Trophoblast cell (in vitro differentiated cells and primary cell): Measurements from ENCODE around the gene HEPHL1.

ENCODE experiments used
- DNase-seq, 2 donors: peaks; one replicate each; pipeline ENCODE4 v3.0.0-alpha.2; 2016
- H2AFZ ChIP-seq: 2 replicates; pipeline ENCODE4 v1.6.1; 2013; ENCODE audit warnings: low read length, moderate library complexity, mild to moderate bottlenecking; ENCODE audit not compliant: insufficient read depth, poor library complexity
- H2AK5ac ChIP-seq: 2 replicates; pipeline ENCODE4 v1.6.1; 2013; ENCODE audit warnings: mild to moderate bottlenecking, low read length
- H2BK120ac ChIP-seq: 2 replicates; pipeline ENCODE4 v1.6.1; 2013; ENCODE audit warnings: low read length, mild to moderate bottlenecking, moderate library complexity; ENCODE audit not compliant: insufficient read depth, poor library complexity
- H2BK12ac ChIP-seq: 2 replicates; pipeline ENCODE4 v1.6.1; 2013; ENCODE audit warnings: mild to moderate bottlenecking, low read length, moderate library complexity
- H2BK5ac ChIP-seq: 2 replicates; pipeline ENCODE4 v1.6.1; 2013; ENCODE audit warnings: low read length, low read depth, moderate library complexity, mild to moderate bottlenecking; ENCODE audit not compliant: poor library complexity
- H3K14ac ChIP-seq: 2 replicates; pipeline ENCODE4 v1.6.1; 2013; ENCODE audit warnings: mild to moderate bottlenecking, low read length
- H3K18ac ChIP-seq: 2 replicates; pipeline ENCODE4 v1.6.1; 2013; ENCODE audit warnings: mild to moderate bottlenecking, low read length
- H3K23ac ChIP-seq: 2 replicates; pipeline ENCODE4 v1.6.1; 2013; ENCODE audit warnings: low read length
- H3K27ac ChIP-seq: 2 replicates; pipeline ENCODE4 v1.5.1; 2013; ENCODE audit warnings: low read depth, mild to moderate bottlenecking, inconsistent platforms, low read length, moderate library complexity
- H3K27me3 ChIP-seq: 2 replicates; pipeline ENCODE4 v1.6.1; 2013; ENCODE audit warnings: inconsistent platforms, mild to moderate bottlenecking, low read length, moderate library complexity; ENCODE audit not compliant: insufficient read depth
- H3K36me3 ChIP-seq, 2 experiments: 1 replicate in 1 of 2; 2 replicates in 1 of 2; pipeline ENCODE4 v1.6.1; 2013; ENCODE audit warnings: low read length in 2 of 2, mild to moderate bottlenecking in 2 of 2, moderate library complexity in 1 of 2; ENCODE audit not compliant: insufficient read depth in 2 of 2, control insufficient read depth in 1 of 2
- H3K4ac ChIP-seq: 2 replicates; pipeline ENCODE4 v1.6.1; 2013; ENCODE audit warnings: low read depth, mild to moderate bottlenecking, low read length, moderate library complexity
- H3K4me1 ChIP-seq, 2 experiments: 1 replicate in 1 of 2; 2 replicates in 1 of 2; pipeline ENCODE4 v1.6.1; 2013; ENCODE audit warnings: low read length in 2 of 2, mild to moderate bottlenecking in 2 of 2, moderate library complexity in 1 of 2; ENCODE audit not compliant: insufficient read depth in 2 of 2, control insufficient read depth in 1 of 2
- H3K4me2 ChIP-seq: 2 replicates; pipeline ENCODE4 v1.6.1; 2013; ENCODE audit warnings: inconsistent platforms, mild to moderate bottlenecking, low read length, moderate library complexity
- H3K4me3 ChIP-seq: 2 replicates; pipeline ENCODE4 v1.5.1; 2013; ENCODE audit warnings: mild to moderate bottlenecking, low read depth, low read length, inconsistent platforms
- H3K79me1 ChIP-seq: one replicate; pipeline ENCODE4 v1.6.1; 2013; ENCODE audit warnings: low read length
- H3K79me2 ChIP-seq: 2 replicates; pipeline ENCODE4 v1.6.1; 2013; ENCODE audit warnings: low read length, mild to moderate bottlenecking; ENCODE audit not compliant: control insufficient read depth, insufficient read depth, poor library complexity
- H3K9ac ChIP-seq: 2 replicates; pipeline ENCODE4 v1.6.1; 2013; ENCODE audit warnings: mild to moderate bottlenecking, low read length
- H3K9me3 ChIP-seq: 2 replicates; pipeline ENCODE4 v1.6.1; 2013; ENCODE audit warnings: low read depth, mild to moderate bottlenecking, control low read depth, inconsistent platforms, low read length; ENCODE audit not compliant: insufficient read depth
- H4K12ac ChIP-seq: 2 replicates; pipeline ENCODE4 v1.6.1; 2013; ENCODE audit warnings: low read depth, mild to moderate bottlenecking, low read length, moderate library complexity
- H4K8ac ChIP-seq: 2 replicates; pipeline ENCODE4 v1.6.1; 2013; ENCODE audit warnings: low read depth, mild to moderate bottlenecking, low read length, moderate library complexity
- H4K91ac ChIP-seq: one replicate; pipeline ENCODE4 v1.6.1; 2013; ENCODE audit warnings: low read depth, mild to moderate bottlenecking, low read length, moderate library complexity
- WGBS: extraction: QIAGEN DNeasy Blood & Tissue Kit; methylation state at CpG from one replicate; pipeline ENCODE4 v1.1.7; 2013; ENCODE audit warnings: missing lambda C conversion rate; ENCODE audit not compliant: insufficient read length, insufficient coverage; ENCODE audit errors: extremely low coverage; 5-methylcytosine and 5-hydroxymethylcytosine counted together

HEPHL1 gene

DNA sequence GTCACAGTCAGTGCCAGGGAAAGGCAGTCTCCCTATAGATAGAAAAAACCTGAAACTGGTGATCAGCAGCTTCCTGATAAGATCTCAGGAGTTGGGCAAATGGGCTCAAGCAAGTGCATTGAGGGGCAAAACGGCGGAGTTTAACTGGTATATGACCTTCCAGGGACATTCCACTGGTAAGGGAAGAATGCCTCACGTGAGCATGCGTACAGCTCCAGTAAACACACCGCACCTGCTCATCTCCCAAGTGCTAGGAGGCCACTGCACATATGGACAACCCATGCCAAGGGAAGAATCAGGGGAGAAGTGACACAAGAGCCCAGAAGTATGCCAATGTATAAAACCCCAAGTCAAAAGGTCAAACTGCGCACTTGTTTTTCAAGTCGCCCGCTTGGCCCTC lies 11.6 kb downstream of the HEPHL1 start:
- Histone ChIP-seq H4K91ac (no peak overlapping the region), H3K4me3 (no peak overlapping the region), H3K9me3 (no peaks in the 10 kb centered on the region), H4K8ac (no peak overlapping the region), H3K14ac (no peak overlapping the region), H4K12ac (no peak overlapping the region), H3K27me3 (no peaks in the 10 kb centered on the region), H3K4me2 (no peak overlapping the region), H2BK12ac (no peak overlapping the region), H3K23ac (no peak overlapping the region), H2AFZ (no peak overlapping the region), H3K36me3 (no peaks in the 10 kb centered on the region), H3K79me1 (no peaks in the 10 kb centered on the region), H2BK5ac (no peak overlapping the region), H2BK120ac (no peak overlapping the region), H2AK5ac (no peak overlapping the region), H3K79me2 (no peaks in the 10 kb centered on the region), H3K27ac (no peak overlapping the region), H3K9ac (no peak overlapping the region), H3K18ac (no peak overlapping the region), H3K4ac (no peak overlapping the region), H3K4me1 (no peaks in the 10 kb centered on the region)
- no CpG with 5 or more reads among the region's 8 CpGs for WGBS
- DNase-seq = no peak

DNA sequence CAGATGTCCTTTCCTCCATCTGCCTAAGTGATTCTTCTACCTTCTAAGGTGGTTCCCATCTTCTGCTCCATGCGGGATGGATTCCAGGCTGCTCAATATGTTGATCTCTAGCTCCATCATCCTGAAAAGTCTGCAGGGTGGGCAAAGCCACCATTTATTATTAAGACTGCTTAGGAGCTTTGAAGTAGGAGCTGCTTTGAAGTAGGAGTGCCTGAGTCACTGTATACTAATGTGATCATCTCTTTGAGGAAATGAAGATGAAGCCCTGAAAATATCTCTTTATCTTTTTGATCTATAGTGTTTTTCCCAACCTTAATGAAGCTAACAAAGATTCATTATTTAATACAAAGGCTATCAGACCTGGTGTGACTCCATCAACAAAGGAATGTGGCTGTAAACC lies 13.1 kb downstream of the HEPHL1 start:
- H3K27me3 ChIP-seq = no peaks in the 10 kb centered on the region
- no peaks in the 10 kb centered on the region for H3K4me1 ChIP-seq
- no peak overlapping the region for H4K8ac ChIP-seq
- H2BK5ac ChIP-seq = no peak overlapping the region
- no peaks in the 10 kb centered on the region for H3K79me1 ChIP-seq
- no peak overlapping the region for H3K4me2 ChIP-seq
- no peak overlapping the region for H4K12ac ChIP-seq
- H3K14ac ChIP-seq = no peak overlapping the region
- no peak for DNase-seq
- H3K18ac ChIP-seq = no peak overlapping the region
- H3K23ac ChIP-seq = no peak overlapping the region
- H2BK12ac ChIP-seq = no peak overlapping the region
- no peak overlapping the region for H3K4me3 ChIP-seq
- H3K36me3 ChIP-seq = no peaks in the 10 kb centered on the region
- H4K91ac ChIP-seq = no peak overlapping the region
- H2AFZ ChIP-seq = no peak overlapping the region
- no CpG with 5 or more reads among the region's 1 CpG for WGBS
- no peaks in the 10 kb centered on the region for H3K79me2 ChIP-seq
- no peak overlapping the region for H2BK120ac ChIP-seq
- H2AK5ac ChIP-seq = no peak overlapping the region
- no peak overlapping the region for H3K9ac ChIP-seq
- no peak overlapping the region for H3K4ac ChIP-seq
- H3K9me3 ChIP-seq = no peaks in the 10 kb centered on the region
- H3K27ac ChIP-seq = no peak overlapping the region

DNA sequence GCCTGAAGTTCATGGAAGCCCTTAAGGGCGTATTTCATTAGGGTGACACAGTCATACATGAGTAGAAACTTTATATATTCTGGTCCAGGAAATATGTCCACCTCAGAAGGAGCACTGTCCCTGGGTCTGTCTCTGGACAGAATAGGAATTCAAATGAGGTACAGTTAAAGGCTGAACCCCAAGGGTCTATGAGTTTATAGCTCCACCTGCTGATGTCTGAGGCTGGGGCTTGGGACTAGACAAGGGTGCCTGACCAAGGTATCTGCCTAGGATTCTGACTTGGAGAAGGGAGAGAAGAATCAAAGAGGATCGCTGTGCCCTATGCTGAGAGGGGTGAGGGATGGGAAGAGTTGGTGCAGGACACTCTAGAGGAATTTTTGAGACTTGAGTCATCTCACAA lies 14.9 kb downstream of the HEPHL1 start:
- no peaks in the 10 kb centered on the region for H3K79me2 ChIP-seq
- H3K4ac ChIP-seq = no peak overlapping the region
- no peak overlapping the region for H4K91ac ChIP-seq
- no peak overlapping the region for H3K27ac ChIP-seq
- H2BK120ac ChIP-seq = no peak overlapping the region
- H3K9me3 ChIP-seq = no peaks in the 10 kb centered on the region
- no peak overlapping the region for H3K4me3 ChIP-seq
- no peak overlapping the region for H3K4me2 ChIP-seq
- no peak overlapping the region for H3K9ac ChIP-seq
- H4K8ac ChIP-seq = no peak overlapping the region
- no peak overlapping the region for H2BK12ac ChIP-seq
- H4K12ac ChIP-seq = no peak overlapping the region
- H3K4me1 ChIP-seq = no peaks in the 10 kb centered on the region
- no peaks in the 10 kb centered on the region for H3K36me3 ChIP-seq
- DNase-seq = no peak
- no peak overlapping the region for H3K18ac ChIP-seq
- H3K14ac ChIP-seq = no peak overlapping the region
- no CpG with 5 or more reads among the region's 2 CpGs for WGBS
- no peak overlapping the region for H2BK5ac ChIP-seq
- no peak overlapping the region for H2AFZ ChIP-seq
- no peak overlapping the region for H3K23ac ChIP-seq
- no peaks in the 10 kb centered on the region for H3K27me3 ChIP-seq
- H2AK5ac ChIP-seq = no peak overlapping the region
- H3K79me1 ChIP-seq = no peaks in the 10 kb centered on the region

DNA sequence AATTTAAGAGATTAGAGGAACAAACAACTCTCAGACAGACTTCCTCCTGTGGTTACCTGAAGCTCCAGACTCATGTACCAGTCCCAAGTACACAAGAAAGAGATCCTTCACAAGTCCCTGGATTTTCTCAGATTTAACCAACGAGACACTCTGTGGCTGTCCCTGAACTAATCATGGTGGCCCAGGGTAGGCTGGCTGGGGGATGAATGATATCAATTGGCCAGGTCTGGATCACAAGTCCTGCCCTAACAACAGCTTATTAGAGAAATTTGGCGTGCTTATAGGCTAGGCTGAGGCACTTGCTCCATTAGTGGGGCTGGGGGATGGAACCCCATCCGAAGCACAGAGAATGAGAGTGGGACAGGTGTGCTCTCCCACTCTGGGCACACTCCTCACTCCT lies 22.1 kb downstream of the HEPHL1 start:
- Histone ChIP-seq H2BK12ac (no peak overlapping the region), H2AK5ac (no peak overlapping the region), H2BK120ac (no peak overlapping the region), H3K79me1 (no peaks in the 10 kb centered on the region), H3K4me1 (no peaks in the 10 kb centered on the region), H3K79me2 (no peaks in the 10 kb centered on the region), H4K8ac (no peak overlapping the region), H2AFZ (no peak overlapping the region), H3K36me3 (no peaks in the 10 kb centered on the region), H4K12ac (no peak overlapping the region), H3K4me3 (no peak overlapping the region), H3K27me3 (no peaks in the 10 kb centered on the region), H3K27ac (no peak overlapping the region), H3K4ac (no peak overlapping the region), H4K91ac (no peak overlapping the region), H3K9ac (no peak overlapping the region), H3K14ac (no peak overlapping the region), H2BK5ac (no peak overlapping the region), H3K9me3 (no peaks in the 10 kb centered on the region), H3K23ac (no peak overlapping the region), H3K18ac (no peak overlapping the region), H3K4me2 (no peak overlapping the region)
- DNase-seq = no peak
- WGBS = no CpG with 5 or more reads among the region's 3 CpGs
